Esophagus squamous epithelium (tissue), 5 donors: ENCODE data around the gene AKT2. TPM values are rescaled to one million over a fixed set of nuclear protein-coding genes. Genes with fewer than 3 reads are reported as not detected.

ENCODE experiments used
- DNase-seq: peaks from one replicate; lab custom pipeline; 2025; lab: John Stamatoyannopoulos, UW
- H3K27ac ChIP-seq, 4 donors: fragments of 200-600 bp; sonication (generic); one replicate each; pipeline ENCODE4 v1.5.1; 2016 to 2019; ENCODE audit warnings: mild to moderate bottlenecking in 1 of 4
- H3K27me3 ChIP-seq, 4 donors: fragments of 200-600 bp; sonication (generic); 1 replicate in 3 of 4; 2 replicates in 1 of 4; pipeline versions ENCODE4 v1.5.1 to v1.6.0; 2017 to 2021; ENCODE audit warnings: antibody characterized with exemption in 1 of 4
- H3K36me3 ChIP-seq, 3 donors: fragments of 200-600 bp; sonication (generic); one replicate each; pipeline ENCODE4 v1.5.1; 2016 to 2019
- H3K4me1 ChIP-seq, 3 donors: fragments of 200-600 bp; sonication (generic); one replicate each; pipeline ENCODE4 v1.5.1; 2017 to 2019
- H3K4me3 ChIP-seq, 4 donors: fragments of 200-600 bp; sonication (generic); 1 replicate in 3 of 4; 2 replicates in 1 of 4; pipeline ENCODE4 v1.5.1; 2016 to 2019; ENCODE audit warnings: mild to moderate bottlenecking in 2 of 4, moderate library complexity in 1 of 4
- H3K9me3 ChIP-seq, 3 donors: fragments of 200-600 bp; sonication (generic); one replicate each; pipeline ENCODE4 v1.5.1; 2016 to 2019
- POLR2A ChIP-seq, 4 donors: fragments of 450-650 bp; IDR thresholded peaks; one replicate each; pipeline ENCODE4 v1.6.1; 2017; ENCODE audit warnings: antibody characterized with exemption in 4 of 4, mild to moderate bottlenecking in 4 of 4, moderate library complexity in 3 of 4
- WGBS, 2 donors: methylation state at CpG; one replicate each; pipeline ENCODE4 v1.1.5; 2018; 5-methylcytosine and 5-hydroxymethylcytosine counted together
- intact Hi-C: fragments of 100-400 bp; cut with DNase I; formaldehyde crosslinking; loops from one replicate; pipeline ENCODE4 v1.15.0; 2022
- small RNA-seq, 4 donors: library from RNA; depleted of rRNA; stranded (forward); fragments of <200 nt; gene quantifications; one replicate each; pipeline ENCODE3, GENCODE V24; 2016
- total RNA-seq, 4 donors: library from RNA; depleted of rRNA; stranded (reverse); fragments of >200 nt; gene quantifications; one replicate each; pipeline ENCODE4 v1.1.0, GENCODE V29; 2016
- TF ChIP-seq, protein P1 (sequence below), 6 experiments: fragments of 450-650 bp in 4 of 6; fragments of 200-600 bp in 2 of 6; sonication (generic) in 2 of 6; IDR thresholded peaks; one replicate each; pipeline ENCODE4 v1.5.1; 2016 to 2019; ENCODE audit warnings: antibody characterized with exemption in 6 of 6, mild to moderate bottlenecking in 4 of 6, moderate library complexity in 4 of 6
- donor health status: DM: yes; HTN: yes; CAD: no.

AKT2 gene
- total RNA-seq, 4 donors from 2014 or later: 59.0 to 84.7 (median 69.0) TPM

GRCh38 chr19:40192758-40193586 is 92.2 kb downstream of the AKT2 start:
- H3K27me3 ChIP-seq: no peaks in the 10 kb centered on the region
- no peaks in the 10 kb centered on the region for H3K36me3 ChIP-seq
- peaks cover 12 to 35% (median 20%) of the 10 kb centered on the region in 3 donors for H3K4me1 ChIP-seq
- H3K27ac ChIP-seq: no peak overlapping the region
- TF ChIP-seq POLR2A (IDR thresholded peaks at IDR 0.05): no peak
- TF ChIP-seq, protein P1, sequence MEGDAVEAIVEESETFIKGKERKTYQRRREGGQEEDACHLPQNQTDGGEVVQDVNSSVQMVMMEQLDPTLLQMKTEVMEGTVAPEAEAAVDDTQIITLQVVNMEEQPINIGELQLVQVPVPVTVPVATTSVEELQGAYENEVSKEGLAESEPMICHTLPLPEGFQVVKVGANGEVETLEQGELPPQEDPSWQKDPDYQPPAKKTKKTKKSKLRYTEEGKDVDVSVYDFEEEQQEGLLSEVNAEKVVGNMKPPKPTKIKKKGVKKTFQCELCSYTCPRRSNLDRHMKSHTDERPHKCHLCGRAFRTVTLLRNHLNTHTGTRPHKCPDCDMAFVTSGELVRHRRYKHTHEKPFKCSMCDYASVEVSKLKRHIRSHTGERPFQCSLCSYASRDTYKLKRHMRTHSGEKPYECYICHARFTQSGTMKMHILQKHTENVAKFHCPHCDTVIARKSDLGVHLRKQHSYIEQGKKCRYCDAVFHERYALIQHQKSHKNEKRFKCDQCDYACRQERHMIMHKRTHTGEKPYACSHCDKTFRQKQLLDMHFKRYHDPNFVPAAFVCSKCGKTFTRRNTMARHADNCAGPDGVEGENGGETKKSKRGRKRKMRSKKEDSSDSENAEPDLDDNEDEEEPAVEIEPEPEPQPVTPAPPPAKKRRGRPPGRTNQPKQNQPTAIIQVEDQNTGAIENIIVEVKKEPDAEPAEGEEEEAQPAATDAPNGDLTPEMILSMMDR (IDR thresholded peaks at IDR 0.05): no peak
- no peak for DNase-seq
- 83 to 86% methylated on average over 5 of the region's 5 CpGs for WGBS, 2 donors
- intact Hi-C loops: no loop called here
- H3K9me3 ChIP-seq: no peaks in the 10 kb centered on the region
- peak overlapping the region in 2 of 4 donors; percentile 66 to 80 for H3K4me3 ChIP-seq

DNA sequence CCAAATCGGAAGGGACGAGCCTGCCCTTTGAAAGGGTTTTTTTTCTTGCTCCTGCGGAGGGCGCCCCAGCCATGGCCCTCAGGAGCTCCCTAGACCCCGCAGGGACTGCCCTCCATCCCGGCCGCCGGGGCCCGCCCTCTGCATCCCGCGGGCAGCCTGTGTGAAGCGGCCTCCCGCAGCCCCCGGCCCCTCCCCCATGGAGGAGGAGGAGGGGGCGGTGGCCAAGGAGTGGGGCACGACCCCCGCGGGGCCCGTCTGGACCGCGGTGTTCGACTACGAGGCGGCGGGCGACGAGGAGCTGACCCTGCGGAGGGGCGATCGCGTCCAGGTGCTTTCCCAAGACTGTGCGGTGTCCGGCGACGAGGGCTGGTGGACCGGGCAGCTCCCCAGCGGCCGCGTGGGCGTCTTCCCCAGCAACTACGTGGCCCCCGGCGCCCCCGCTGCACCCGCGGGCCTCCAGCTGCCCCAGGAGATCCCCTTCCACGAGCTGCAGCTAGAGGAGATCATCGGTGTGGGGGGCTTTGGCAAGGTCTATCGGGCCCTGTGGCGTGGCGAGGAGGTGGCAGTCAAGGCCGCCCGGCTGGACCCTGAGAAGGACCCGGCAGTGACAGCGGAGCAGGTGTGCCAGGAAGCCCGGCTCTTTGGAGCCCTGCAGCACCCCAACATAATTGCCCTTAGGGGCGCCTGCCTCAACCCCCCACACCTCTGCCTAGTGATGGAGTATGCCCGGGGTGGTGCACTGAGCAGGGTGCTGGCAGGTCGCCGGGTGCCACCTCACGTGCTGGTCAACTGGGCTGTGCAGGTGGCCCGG is 93.1 kb downstream of the AKT2 start:
- peak overlapping the region; percentile 70 to 96 (median 89) for H3K27ac ChIP-seq
- TF ChIP-seq, protein P1 (IDR thresholded peaks at IDR 0.05): no peak
- no peak for TF ChIP-seq POLR2A (IDR thresholded peaks at IDR 0.05)
- peak overlapping the region; percentile 66 to 85 (median 76) for H3K4me3 ChIP-seq
- no peaks in the 10 kb centered on the region for H3K36me3 ChIP-seq
- peaks cover 12 to 35% (median 20%) of the 10 kb centered on the region in 3 donors for H3K4me1 ChIP-seq
- 0 to 40% methylated on average over 1 to 2 of the region's 62 CpGs for WGBS, 2 donors
- no peak for DNase-seq
- intact Hi-C loops: no loop called here
- no peaks in the 10 kb centered on the region for H3K27me3 ChIP-seq
- H3K9me3 ChIP-seq: no peaks in the 10 kb centered on the region

DNA sequence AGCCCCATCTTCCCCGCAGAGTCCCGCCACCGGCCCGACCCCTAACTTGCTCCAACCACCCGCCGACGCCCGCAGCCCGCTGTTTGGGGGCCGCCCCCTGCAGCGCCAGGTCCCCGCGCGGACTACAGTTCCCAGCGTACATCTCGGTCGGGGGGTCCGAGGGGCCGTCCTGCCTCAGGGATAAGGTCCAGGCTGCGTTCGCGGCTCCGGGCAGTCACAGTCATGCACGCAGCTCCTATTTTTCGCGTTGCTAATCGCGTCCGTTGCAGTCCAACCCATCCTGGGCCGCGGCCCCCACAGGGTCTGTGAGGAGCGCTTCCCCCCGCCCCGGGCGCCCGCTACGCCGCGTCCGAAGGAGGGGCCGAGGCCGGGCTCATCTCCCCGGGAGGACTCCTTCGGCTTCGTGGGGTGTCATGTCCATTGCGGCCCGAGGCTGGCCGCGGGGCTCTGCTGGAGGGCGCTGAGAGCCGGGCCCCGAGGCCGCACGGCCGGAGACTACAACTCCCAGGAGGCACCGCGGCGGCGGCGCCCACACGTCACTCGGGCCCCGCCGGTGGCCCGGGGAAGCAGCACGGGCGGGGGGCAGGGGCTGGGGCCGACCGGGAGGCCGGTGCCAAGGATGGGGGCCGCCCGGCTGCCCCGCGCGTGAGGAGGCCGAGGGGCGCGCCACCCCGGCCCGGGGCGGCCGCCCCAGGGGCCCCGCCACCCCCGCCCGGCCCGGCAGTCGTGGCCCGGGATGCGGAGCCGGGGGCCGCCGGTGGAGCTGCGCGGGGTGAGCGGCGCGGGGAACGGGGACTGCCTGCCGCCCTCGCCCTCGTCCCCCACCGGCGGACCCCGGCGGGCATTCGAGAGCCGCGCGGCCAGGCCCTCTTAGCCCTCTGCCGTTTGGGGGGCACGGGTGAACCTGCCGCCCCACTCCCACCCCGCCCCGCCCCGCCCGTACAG is 94.0 kb downstream of the AKT2 start, which contains the start of gene MAP3K10:
MAP3K10 (plus strand) TSS at position 536 of the 945 bp plus-strand sequence. CDS start 606 bp downstream, outside the sequence.
- WGBS, 2 donors: 0% methylated on average over 1 to 7 of the region's 116 CpGs
- Histone ChIP-seq H3K27ac (peak within 1 kb of the TSS; percentile 88 to 97 (median 93)), H3K9me3 (no peaks in the 10 kb centered on the region), H3K27me3 (no peaks in the 10 kb centered on the region), H3K36me3 (no peaks in the 10 kb centered on the region), H3K4me3 (peak within 1 kb of the TSS; percentile 66 to 85 (median 76)), H3K4me1 (peaks cover 12 to 35% (median 20%) of the 10 kb centered on the region in 3 donors)
- peak; percentile 20 for DNase-seq
- TF ChIP-seq, protein P1 (IDR thresholded peaks at IDR 0.05): no peak
- TF ChIP-seq POLR2A (IDR thresholded peaks at IDR 0.05): peak in 1 of 4 donors; percentile 26
- intact Hi-C loops: no loop called here

GRCh38 chr19:40184273-40184672 is 100.9 kb downstream of the AKT2 start:
- no peak overlapping the region for H3K27ac ChIP-seq
- H3K4me3 ChIP-seq: no peak overlapping the region
- peaks cover 0 to 3% (median 0%) of the 10 kb centered on the region in 4 donors for H3K27me3 ChIP-seq
- WGBS, 2 donors: 40 to 100% methylated on average over 1 of the region's 1 CpG
- no peaks in the 10 kb centered on the region for H3K36me3 ChIP-seq
- intact Hi-C loops: no loop called here
- DNase-seq: no peak
- TF ChIP-seq, protein P1 (IDR thresholded peaks at IDR 0.05): no peak
- TF ChIP-seq POLR2A (IDR thresholded peaks at IDR 0.05): no peak
- H3K4me1 ChIP-seq: no peaks in the 10 kb centered on the region
- H3K9me3 ChIP-seq: no peaks in the 10 kb centered on the region

Small RNAs within 50 kb of the gene (small RNA-seq; reads per million reads assigned to genes)
- gene MIR641 (1.1 to 2.4 (median 1.3) reads per million in 4 donors), gene RNU6-945P (0 reads per million in 4 donors)

Other genes starting within 250 kb of the AKT2 start
- gene ZNF780B, start 229.1 kb downstream of the AKT2 start, total RNA-seq: 10 to 100 TPM in 1 of 4 donors, 1 to 10 TPM in 3; 3.5 to 14.9 (median 5.6) TPM
- 10 to 100 TPM; 12.3 to 15.6 (median 13.0) TPM for gene ZNF780A, start 194.4 kb downstream of the AKT2 start, total RNA-seq
- gene MAP3K10, start 93.9 kb downstream of the AKT2 start, total RNA-seq: 10 to 100 TPM in 1 of 4 donors, 1 to 10 TPM in 3; 4.8 to 10.1 (median 5.3) TPM
- not detected for gene TTC9B, start 67.0 kb downstream of the AKT2 start, total RNA-seq
- not detected for gene CCNP, start 58.7 kb downstream of the AKT2 start, total RNA-seq
- gene C19orf47, start 63.1 kb upstream of the AKT2 start, total RNA-seq: 10 to 100 TPM in 2 of 4 donors, 1 to 10 TPM in 2; 10.0 to 14.1 (median 11.7) TPM
- 100 to 1,000 TPM in 3 of 4 donors, 10 to 100 TPM in 1; 56.8 to 163 (median 128) TPM for gene PLD3, start 63.4 kb upstream of the AKT2 start, total RNA-seq
- under 1 TPM in 1 of 4 donors, not detected in 3; 0.19 TPM for gene HIPK4, start 104.8 kb upstream of the AKT2 start, total RNA-seq
- gene PRX, start 128.0 kb upstream of the AKT2 start, total RNA-seq: 1 to 10 TPM in 3 of 4 donors, under 1 TPM in 1; 0.70 to 6.1 (median 2.4) TPM
- gene SERTAD1, start 140.6 kb upstream of the AKT2 start, total RNA-seq: 10 to 100 TPM; 10.2 to 24.9 (median 16.2) TPM
- gene SERTAD3, start 159.0 kb upstream of the AKT2 start, total RNA-seq: 10 to 100 TPM in 3 of 4 donors, 1 to 10 TPM in 1; 8.9 to 17.4 (median 12.0) TPM
- gene BLVRB, start 180.4 kb upstream of the AKT2 start, total RNA-seq: 100 to 1,000 TPM; 177 to 283 (median 236) TPM
- gene SPTBN4, start 181.7 kb upstream of the AKT2 start, total RNA-seq: 1 to 10 TPM in 2 of 4 donors, under 1 TPM in 2; 0.08 to 2.0 (median 1.2) TPM